C1 segment of cervical spinal cord (tissue), 14 donors: ENCODE data around the gene CORO2B.

ENCODE experiments used
- DNase-seq, 14 donors: peaks; one replicate each; lab custom pipeline; 2025; lab: John Stamatoyannopoulos, UW

Gene CORO2B

GRCh38 chr15:68572309-68572708 is 6.5 kb upstream of the CORO2B start:
- no peak for DNase-seq

- no peak for DNase-seq
These were observed 5.9 kb upstream of the CORO2B start for GRCh38 chr15:68572921-68573320.

GRCh38 chr15:68574046-68574445 is 4.7 kb upstream of the CORO2B start:
- DNase-seq: no peak

GRCh38 chr15:68574629-68575028 is 4.2 kb upstream of the CORO2B start:
- no peak for DNase-seq

DNA sequence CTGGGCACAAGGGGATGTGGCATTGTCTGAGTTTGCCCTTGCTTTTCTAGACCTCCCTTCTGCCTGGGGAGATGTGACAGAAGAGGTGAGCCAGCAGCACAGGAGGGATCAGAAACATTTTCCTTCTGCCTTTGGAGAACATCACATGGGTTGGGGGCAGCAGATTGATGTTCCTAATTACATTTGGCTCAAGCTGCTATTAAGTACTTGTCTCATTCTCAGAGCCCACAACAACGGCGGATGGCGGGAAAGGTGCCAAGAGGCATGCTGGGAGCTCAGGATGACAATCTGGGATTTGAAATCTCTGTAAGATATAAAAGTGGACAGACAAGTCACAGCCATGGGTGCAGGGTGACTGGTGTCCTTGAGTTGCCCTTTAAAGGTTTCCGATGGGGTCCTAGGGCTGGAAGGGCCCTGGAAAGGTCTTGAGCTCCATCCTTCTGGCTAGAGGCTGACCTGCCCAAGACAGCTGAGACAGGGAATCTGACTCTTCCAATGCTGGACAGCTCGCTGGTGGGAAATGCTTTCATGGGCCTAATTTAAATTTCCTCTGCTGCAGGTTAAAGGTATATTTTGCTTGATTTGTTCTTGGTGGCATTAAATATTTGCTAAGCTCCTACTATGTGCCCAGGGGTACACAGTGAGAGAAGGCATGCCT is 2.4 kb upstream of the CORO2B start:
- peak in 1 of 14 donors; percentile 78 for DNase-seq

DNA sequence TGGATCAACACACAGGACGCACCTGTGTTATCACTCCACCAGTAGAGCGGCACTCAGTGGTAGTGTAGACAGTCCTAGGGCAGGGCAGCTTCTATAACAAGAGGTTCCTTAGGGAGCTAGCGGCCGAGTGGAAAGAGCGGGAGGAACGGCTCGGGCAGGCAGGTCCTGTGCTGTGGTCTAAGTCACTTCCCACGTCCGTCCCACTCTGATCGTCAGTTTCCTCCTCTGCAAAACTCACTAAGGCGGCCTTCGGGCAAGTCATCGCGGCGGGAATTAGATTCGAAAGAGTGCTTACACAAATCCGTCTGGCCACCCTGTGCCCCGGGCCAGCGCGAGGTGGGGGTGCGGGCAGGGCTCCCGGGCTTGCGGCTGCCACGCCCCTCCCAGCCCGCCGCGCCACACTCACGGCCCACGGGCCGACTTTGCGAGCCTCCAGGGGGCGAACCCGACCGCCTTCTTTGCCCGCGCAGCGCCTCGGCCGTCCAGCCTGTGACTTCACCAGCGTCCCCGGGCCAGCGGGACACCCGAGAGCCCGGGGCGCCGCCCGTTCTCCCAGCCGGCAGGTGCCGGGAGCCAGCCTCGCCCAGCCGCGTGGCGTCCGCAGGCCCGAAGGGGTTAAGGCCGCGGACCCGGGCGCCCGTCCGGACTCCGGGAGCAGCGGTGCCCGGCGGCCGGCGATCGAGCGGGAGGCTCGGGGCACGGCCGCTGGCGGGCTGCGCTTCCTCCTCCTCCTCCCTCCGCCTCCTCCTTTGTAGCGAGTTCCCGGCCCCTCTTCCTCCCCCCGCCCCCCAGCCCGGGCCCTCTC is 416 bp upstream of the CORO2B start:
- peak in 13 of 14 donors; percentile 58 to 87 (median 77) for DNase-seq

DNA sequence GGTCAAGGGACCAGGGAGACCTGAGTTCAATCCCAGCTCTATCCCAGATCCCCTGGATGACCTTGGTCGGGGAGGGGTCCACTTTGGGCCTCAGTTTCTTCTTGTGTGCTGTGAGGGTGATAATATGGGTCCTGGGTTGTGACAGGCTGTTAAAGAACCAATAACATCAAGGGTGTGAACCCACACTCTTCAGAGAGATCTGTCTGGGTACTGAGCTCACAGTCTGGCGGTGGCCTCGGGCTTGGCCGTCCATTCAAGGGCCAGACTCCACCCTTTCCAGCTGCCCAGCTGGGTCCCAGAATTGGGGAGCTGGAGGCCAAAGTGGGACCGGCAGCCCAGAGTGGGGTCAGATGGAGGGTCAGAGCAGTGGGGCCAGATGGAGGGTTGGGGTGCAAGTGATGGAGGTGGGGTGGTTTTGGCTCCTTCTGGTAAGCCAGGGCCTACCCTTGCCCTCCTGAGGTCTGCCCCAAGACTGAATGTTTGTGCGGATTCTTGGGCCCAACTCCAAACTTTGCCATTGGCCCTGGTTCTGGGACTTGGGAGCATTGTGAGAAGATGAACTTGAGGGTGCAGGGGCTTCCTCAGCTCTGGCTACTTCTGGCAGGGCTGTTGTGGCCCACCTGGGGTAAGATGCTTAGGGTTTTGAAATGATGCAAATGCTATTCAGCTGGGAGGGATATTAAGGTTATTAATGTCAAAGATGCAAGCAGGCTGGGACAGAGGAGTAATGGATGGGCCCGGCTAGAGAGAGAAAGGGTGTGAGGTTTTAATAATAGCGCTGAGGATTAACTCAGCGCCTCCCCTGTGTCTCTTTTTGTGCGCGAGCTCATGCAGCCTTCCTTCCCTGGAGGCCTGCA is 1.5 kb downstream of the CORO2B start:
- DNase-seq: peak in 3 of 14 donors; percentile 56 to 61 (median 60)

GRCh38 chr15:68580883-68581155 is 2.0 kb downstream of the CORO2B start:
- no peak for DNase-seq

DNA sequence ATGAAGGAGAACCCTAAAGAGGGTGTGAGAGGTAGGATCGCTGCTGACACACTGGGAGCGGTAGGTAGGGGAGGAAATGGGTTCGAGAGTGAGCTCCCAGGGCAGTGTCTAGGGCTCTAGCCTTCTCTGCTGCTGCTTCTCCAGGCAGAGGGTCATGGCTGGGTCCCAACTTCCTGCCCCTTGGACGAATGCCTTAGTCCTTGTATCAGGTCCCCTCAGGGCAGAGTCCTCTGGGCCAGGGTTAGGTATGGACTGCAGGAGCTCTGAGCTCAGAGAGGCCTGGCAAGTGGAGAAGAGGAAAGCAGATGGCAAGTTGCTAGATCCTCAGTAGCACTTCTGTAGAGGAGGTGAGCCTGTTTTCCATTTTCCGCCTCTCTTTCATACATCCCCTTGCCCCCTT is 2.9 kb downstream of the CORO2B start:
- DNase-seq: peak in 1 of 14 donors; percentile 46

- DNase-seq: no peak
These were observed 3.4 kb downstream of the CORO2B start for GRCh38 chr15:68582236-68582635.

GRCh38 chr15:68582864-68583263 is 4.1 kb downstream of the CORO2B start:
- DNase-seq: no peak

DNA sequence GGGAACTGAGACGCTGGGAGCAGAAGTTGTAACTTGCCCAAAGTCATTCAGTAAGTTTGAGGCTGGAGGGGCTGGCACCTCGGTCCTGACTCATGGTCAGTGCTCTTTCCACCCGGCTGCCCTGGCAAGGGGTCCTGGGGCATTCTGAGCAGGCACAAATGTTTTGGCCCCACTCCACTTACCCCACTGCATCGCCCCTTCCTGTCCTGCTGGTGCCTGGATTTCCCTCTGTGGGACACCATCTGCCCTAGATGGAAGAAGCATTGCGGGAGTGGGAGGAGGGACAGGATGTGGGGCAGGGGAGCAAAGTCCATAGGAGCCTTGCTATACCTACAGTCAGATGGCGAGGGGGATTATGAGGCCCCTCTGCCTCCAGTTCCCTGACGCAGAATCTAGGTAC is 4.5 kb downstream of the CORO2B start:
- peak in 1 of 14 donors; percentile 63 for DNase-seq

GRCh38 chr15:68583936-68584755 is 5.4 kb downstream of the CORO2B start:
- peak in 2 of 14 donors; percentile 56 to 60 for DNase-seq

- peak in 2 of 14 donors; percentile 33 to 56 for DNase-seq
These were observed 6.2 kb downstream of the CORO2B start for GRCh38 chr15:68584756-68585573.

GRCh38 chr15:68585574-68586273 is 6.9 kb downstream of the CORO2B start:
- peak in 7 of 14 donors; percentile 31 to 69 (median 44) for DNase-seq

- DNase-seq: no peak
These were observed 7.6 kb downstream of the CORO2B start for GRCh38 chr15:68586274-68586961.

DNA sequence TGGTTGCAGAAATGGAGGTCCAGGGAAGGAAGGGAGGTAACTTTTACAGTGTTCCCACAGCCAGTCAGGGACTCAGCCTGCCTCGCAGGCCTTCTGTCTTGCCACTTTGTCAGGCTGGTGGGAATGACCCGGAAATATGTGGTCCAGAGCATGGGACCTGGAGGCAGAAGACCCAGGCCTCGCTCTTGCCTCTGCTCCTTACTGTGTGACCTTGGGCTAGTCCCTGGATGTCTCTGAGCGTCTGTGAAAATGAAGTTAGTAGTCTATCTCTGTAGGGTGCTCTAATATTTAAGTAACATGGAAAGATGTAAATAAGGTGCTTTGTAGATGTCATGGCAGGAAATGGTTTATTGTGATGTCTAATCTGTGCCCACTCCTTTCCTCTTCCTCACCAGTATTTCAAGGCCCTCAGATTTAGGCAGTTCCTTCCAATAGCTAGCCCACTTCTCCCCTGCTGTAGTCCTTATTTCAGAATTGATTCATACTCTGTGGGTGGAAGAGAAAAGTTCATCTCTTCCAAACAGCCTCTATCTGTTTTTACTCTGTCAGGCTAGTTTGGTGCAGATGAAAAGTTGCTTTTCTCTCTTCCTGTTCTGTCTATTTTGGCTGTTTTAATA is 9.1 kb downstream of the CORO2B start:
- DNase-seq: no peak

DNA sequence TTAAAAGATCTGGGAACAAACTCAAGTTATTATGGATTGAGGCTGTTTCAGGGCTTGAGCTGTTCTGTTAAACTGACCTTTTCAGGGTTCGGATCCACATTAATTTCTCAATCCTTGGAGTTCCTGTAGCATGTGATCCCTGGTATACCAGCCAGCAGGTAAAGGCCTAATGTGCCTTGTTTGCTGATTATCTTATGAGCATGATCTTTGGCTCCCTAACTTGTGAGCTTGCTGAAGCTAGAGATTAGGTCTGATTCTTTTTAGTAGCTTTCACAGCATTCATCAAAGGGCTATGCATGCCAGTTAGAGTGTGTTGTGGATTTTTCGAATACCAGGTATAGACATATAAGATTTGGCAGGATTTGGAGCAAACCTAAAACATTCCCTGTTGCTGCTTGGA is 10.3 kb downstream of the CORO2B start:
- DNase-seq: no peak
